K562 (cell line): ENCODE results near the gene TTLL10. TPM values are rescaled to one million over a fixed set of nuclear protein-coding genes. Genes with fewer than 3 reads are reported as not detected.

Source experiments
- ARID1B ChIP-seq: fragments of 450-650 bp; IDR thresholded peaks from 2 replicates; pipeline ENCODE4 v1.6.1; 2016; ENCODE audit warnings: antibody characterized with exemption, mild to moderate bottlenecking, inconsistent platforms
- BRCA1 ChIP-seq, 2 experiments: fragments of 450-650 bp in 1 of 2; sonication (generic) in 1 of 2; formaldehyde crosslinking in 1 of 2; IDR thresholded peaks; 2 replicates each; pipeline versions ENCODE4 v1.5.0 to v1.6.1; 2017 to 2020; ENCODE audit warnings: mild to moderate bottlenecking in 1 of 2, missing genetic modification reagents in 1 of 2
- CEBPZ ChIP-seq: fragments of 150-350 bp; IDR thresholded peaks from 2 replicates; pipeline ENCODE4 v1.6.1; 2014; ENCODE audit warnings: low read depth, mild to moderate bottlenecking, low read length, borderline replicate concordance
- HNRNPUL1 ChIP-seq: fragments of 200-400 bp; formaldehyde crosslinking; IDR thresholded peaks from 2 replicates; pipeline ENCODE4 v1.6.1; 2017; ENCODE audit warnings: low read length
- NR2C2 ChIP-seq, 2 experiments: fragments of 200-800 bp in 1 of 2; sonication (Bioruptor generic) in 1 of 2; sonication (generic) in 1 of 2; formaldehyde crosslinking in 1 of 2; IDR thresholded peaks; 2 replicates each; pipeline versions ENCODE4 v1.6.1 to v1.8.0; 2016 to 2022; ENCODE audit warnings: mild to moderate bottlenecking in 1 of 2, missing compliant biosample characterization in 1 of 2, missing genetic modification characterization in 1 of 2, missing genetic modification reagents in 1 of 2
- PCBP1 ChIP-seq: fragments of 200-400 bp; formaldehyde crosslinking; IDR thresholded peaks from 2 replicates; pipeline ENCODE4 v1.6.1; 2018; ENCODE audit warnings: mild to moderate bottlenecking, low read depth, low read length; ENCODE audit not compliant: poor library complexity, severe bottlenecking
- PHF20 ChIP-seq: fragments of 450-650 bp; IDR thresholded peaks from 2 replicates; pipeline ENCODE4 v1.6.1; 2018; ENCODE audit not compliant: partially characterized antibody
- TAF15 ChIP-seq: fragments of 200-400 bp; formaldehyde crosslinking; IDR thresholded peaks from 2 replicates; pipeline ENCODE4 v1.6.1; 2017; ENCODE audit warnings: mild to moderate bottlenecking, low read depth, low read length, moderate library complexity
- TRIM28 ChIP-seq: fragments of 450-650 bp; IDR thresholded peaks from 2 replicates; pipeline ENCODE4 v1.6.1; 2017
- ZBTB5 ChIP-seq: fragments of 450-650 bp; IDR thresholded peaks from 2 replicates; pipeline ENCODE4 v1.6.1; 2017; ENCODE audit warnings: antibody characterized with exemption
- ZNF217 ChIP-seq: sonication (generic); formaldehyde crosslinking; IDR thresholded peaks from 2 replicates; pipeline ENCODE4 v1.8.0; 2022; ENCODE audit warnings: mild to moderate bottlenecking, missing genetic modification reagents
- ZNF449 ChIP-seq: fragments of 250-450 bp; sonication (Bioruptor Pico); IDR thresholded peaks from 2 replicates; pipeline ENCODE4 v1.8.0; 2022; ENCODE audit warnings: moderate library complexity, mild to moderate bottlenecking, inconsistent platforms
- ZNF592 ChIP-seq: fragments of 450-650 bp; IDR thresholded peaks from 2 replicates; pipeline ENCODE4 v1.6.1; 2017; ENCODE audit warnings: antibody characterized with exemption, mild to moderate bottlenecking
- polyA plus RNA-seq, 8 experiments: library from polyadenylated mRNA; depleted of rRNA in 4 of 8; stranded (reverse) in 5 of 8; unstranded in 3 of 8; fragments of >200 nt; fragmentation: Nextera tagmentation in 2 of 8; fragmentation: Illumina TruSeq in 1 of 8; extraction: Ambion mirVana in 2 of 8; extraction: Trizol in 1 of 8; gene quantifications; 2 replicates each; pipeline versions ENCODE4 v1.2.1 to v1.2.3, GENCODE V29; 2011 to 2014; ENCODE audit warnings: inconsistent platforms in 1 of 8, missing spikeins in 1 of 8
- total RNA-seq, 7 experiments: library from RNA; depleted of rRNA in 6 of 7; stranded (reverse); fragments of >200 nt in 6 of 7; fragmentation: Illumina TruSeq in 2 of 7; extraction: Trizol in 2 of 7; gene quantifications; 2 replicates each; pipeline versions ENCODE4 v1.2.1 to v1.2.3, GENCODE V29; 2011 to 2021; ENCODE audit warnings: low replicate concordance in 1 of 7

Gene TTLL10
- total and polyA plus RNA-seq, 9 of the 15 experiments (the other 6 are each of a cell fraction or from before 2014, with no cell fraction given): not detected

GRCh38 chr1:1185101-1185765 lies 11.6 kb downstream of the TTLL10 start (continued):
- TF ChIP-seq ZNF449 (CRISPR knock-in tag) (no peak), CEBPZ (no peak), PHF20 (peak; percentile 45), NR2C2 (CRISPR knock-in tag; IDR thresholded peaks at IDR 0.05) (no peak), NR2C2 (tag; IDR thresholded peaks at IDR 0.05) (peak; percentile 64), ARID1B (peak; percentile 78), ZNF217 (CRISPR knock-in tag) (no peak), TAF15 (no peak), ZBTB5 (no peak), BRCA1 (IDR thresholded peaks at IDR 0.05) (no peak), BRCA1 (CRISPR knock-in tag; IDR thresholded peaks at IDR 0.05) (no peak), TRIM28 (peak; percentile 46; the same call in 1 of the 2 replicates), HNRNPUL1 (no peak), PCBP1 (no peak), ZNF592 (peak; percentile 93)
